HG03103 (cell line): ENCODE results near the gene PSMB9.

ENCODE experiments used
- ATAC-seq: cut with Tn5 transposase; IDR thresholded peaks from one replicate; pipeline ENCODE4 v1.9.1; 2021; ENCODE audit warnings: low read depth; ENCODE audit not compliant: unreplicated experiment

PSMB9 gene

DNA sequence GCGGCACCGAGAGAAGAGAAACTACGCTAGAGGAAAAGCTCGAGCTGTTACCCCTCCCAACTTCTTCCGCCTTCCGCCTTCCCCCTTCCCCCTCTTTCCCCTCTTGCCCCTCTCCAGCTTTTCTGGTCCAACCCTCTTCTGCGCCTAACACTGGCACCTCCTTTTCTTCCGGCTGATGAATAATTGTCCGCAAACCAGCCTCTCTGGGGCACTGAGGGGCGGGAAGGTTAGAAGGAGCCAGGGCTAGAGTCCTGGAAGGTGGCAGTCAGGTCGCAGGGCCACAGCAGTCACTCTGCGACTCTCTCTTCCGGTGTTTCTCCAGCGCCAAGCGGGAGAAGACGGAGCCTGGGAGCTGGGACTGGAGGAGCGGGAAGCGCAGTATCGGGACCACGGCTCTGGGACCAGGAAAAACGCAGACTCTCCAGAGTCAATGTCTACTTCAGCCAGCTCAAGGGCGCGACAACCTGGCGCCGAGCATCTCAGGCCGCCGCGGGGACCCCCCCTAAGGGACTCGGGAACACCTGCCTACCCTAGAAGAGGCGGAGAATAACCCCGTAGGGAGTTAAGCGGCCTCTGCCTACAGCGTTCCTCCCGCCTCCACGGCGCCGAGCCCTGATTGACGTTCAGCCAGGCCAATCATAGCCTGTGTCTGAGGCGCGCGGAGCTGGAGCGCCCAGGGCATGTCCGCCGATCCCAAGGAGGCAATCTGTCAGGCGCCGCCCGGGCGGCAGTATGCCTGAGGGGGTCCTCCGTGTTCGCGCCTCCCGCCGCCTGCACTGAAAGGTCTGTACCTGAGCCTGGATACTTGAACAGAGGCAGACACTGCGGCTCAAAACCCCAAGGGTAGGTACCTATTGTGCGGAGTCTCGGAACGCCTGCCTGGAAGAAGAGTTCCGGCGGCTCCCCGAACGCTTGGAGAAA lies 40.4 kb downstream of the PSMB9 start:
- ATAC-seq, result peak; percentile 94

GRCh38 chr6:32895006-32895345 lies 41.0 kb downstream of the PSMB9 start:
- no peak for ATAC-seq

DNA sequence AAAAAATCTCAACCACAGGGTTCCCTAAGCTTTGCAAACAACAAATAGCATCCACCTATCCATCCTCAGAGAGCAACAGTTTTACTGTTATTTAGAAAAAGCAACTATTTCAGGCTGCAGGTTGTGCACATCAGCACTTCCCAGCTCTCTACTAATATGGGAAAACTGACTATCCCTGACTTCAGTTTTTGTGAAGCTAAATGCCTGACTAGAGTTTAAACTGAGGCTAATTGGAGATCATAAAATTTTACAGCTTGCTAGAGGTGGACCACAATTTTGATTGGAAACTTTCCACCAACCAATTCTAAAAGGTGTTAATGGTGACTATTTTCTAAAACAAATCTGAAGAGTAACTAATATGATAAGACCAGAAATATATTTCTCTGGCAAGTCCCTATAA lies 50.0 kb downstream of the PSMB9 start:
- ATAC-seq, result no peak

DNA sequence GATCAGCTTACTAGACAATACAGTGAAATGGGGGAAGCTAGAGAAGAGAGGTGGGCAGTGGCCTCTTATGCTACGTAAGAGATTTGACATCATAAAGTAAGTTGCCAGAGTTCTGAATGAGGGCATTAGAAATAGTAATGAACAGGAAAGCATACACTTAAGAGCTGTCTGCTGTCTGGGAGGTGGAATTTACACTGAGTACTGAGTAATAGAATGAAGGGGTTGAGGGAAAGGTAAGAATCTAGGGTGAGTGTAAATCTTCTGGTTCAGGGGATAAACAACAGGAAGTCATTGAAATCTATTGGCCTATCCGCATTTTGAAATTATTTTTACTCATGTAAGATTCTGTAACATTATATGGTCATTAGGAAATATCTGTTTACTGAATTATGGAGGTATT lies 51.1 kb downstream of the PSMB9 start:
- ATAC-seq, result no peak

GRCh38 chr6:32906539-32906938 lies 52.5 kb downstream of the PSMB9 start:
- ATAC-seq, result no peak

GRCh38 chr6:32908897-32909296 lies 54.9 kb downstream of the PSMB9 start:
- ATAC-seq, result no peak
